OCI-LY1 (cell line): ENCODE data around the gene MEGF6.

ENCODE experiments used
- H2AFZ ChIP-seq: fragments of 200-600 bp; sonication (generic), shearing (Covaris generic); 2 replicates; pipeline ENCODE4 v1.6.0; 2014; ENCODE audit warnings: antibody characterized with exemption, mild to moderate bottlenecking, low read length
- H3F3A ChIP-seq: fragments of 200-600 bp; sonication (generic), shearing (Covaris generic); 2 replicates; pipeline ENCODE4 v1.6.0; 2014; ENCODE audit warnings: mild to moderate bottlenecking, antibody characterized with exemption, low read length, moderate library complexity; ENCODE audit not compliant: insufficient read depth
- H3K27ac ChIP-seq: fragments of 200-600 bp; sonication (generic); 2 replicates; pipeline ENCODE4 v1.5.1; 2014; ENCODE audit warnings: low read length, mixed run types, mild to moderate bottlenecking, low read depth; ENCODE audit not compliant: poor library complexity, severe bottlenecking
- H3K27me3 ChIP-seq: fragments of 200-600 bp; sonication (generic); 2 replicates; pipeline ENCODE4 v1.6.0; 2014; ENCODE audit warnings: antibody characterized with exemption, mild to moderate bottlenecking, low read length, moderate library complexity; ENCODE audit not compliant: insufficient read depth
- H3K36me3 ChIP-seq: fragments of 200-600 bp; sonication (generic); 2 replicates; pipeline ENCODE4 v1.6.1; 2014; ENCODE audit warnings: mild to moderate bottlenecking, antibody characterized with exemption, low read length, moderate library complexity, mixed read lengths; ENCODE audit not compliant: insufficient read depth
- H3K4me1 ChIP-seq: fragments of 200-600 bp; sonication (generic); 2 replicates; pipeline ENCODE4 v1.5.1; 2014; ENCODE audit warnings: mild to moderate bottlenecking, low read length, moderate library complexity; ENCODE audit not compliant: insufficient read depth, severe bottlenecking
- H3K4me2 ChIP-seq: fragments of 200-600 bp; sonication (generic), shearing (Covaris generic); 2 replicates; pipeline ENCODE4 v1.6.1; 2014; ENCODE audit warnings: low read length
- H3K4me3 ChIP-seq: fragments of 200-600 bp; sonication (generic); 2 replicates; pipeline ENCODE4 v1.5.1; 2014; ENCODE audit warnings: low read length, low read depth, mild to moderate bottlenecking, mixed read lengths; ENCODE audit not compliant: poor library complexity, severe bottlenecking
- H3K79me2 ChIP-seq: fragments of 200-600 bp; shearing (Covaris generic); 2 replicates; pipeline ENCODE4 v1.6.1; 2016; ENCODE audit warnings: mixed run types, low read length, mixed read lengths; ENCODE audit not compliant: insufficient read depth
- H3K9ac ChIP-seq: fragments of 200-600 bp; sonication (generic), shearing (Covaris generic); 2 replicates; pipeline ENCODE4 v1.6.1; 2014; ENCODE audit warnings: mild to moderate bottlenecking, low read length, mixed read lengths
- H3K9me2 ChIP-seq: fragments of 200-600 bp; sonication (generic), shearing (Covaris generic); 2 replicates; pipeline ENCODE4 v1.6.1; 2014; ENCODE audit warnings: low read depth, mild to moderate bottlenecking, low read length, mixed read lengths
- H3K9me3 ChIP-seq: fragments of 200-600 bp; shearing (Covaris generic); 2 replicates; pipeline ENCODE4 v1.6.1; 2014; ENCODE audit warnings: low read length, mixed read lengths
- H4K20me1 ChIP-seq: fragments of 200-600 bp; sonication (generic), shearing (Covaris generic); 2 replicates; pipeline ENCODE4 v1.6.0; 2016; ENCODE audit warnings: mild to moderate bottlenecking, low read length; ENCODE audit not compliant: insufficient read depth
- CTCF ChIP-seq: fragments of 200-600 bp; sonication (generic), shearing (Covaris generic); IDR thresholded peaks from 2 replicates; pipeline ENCODE4 v1.5.1; 2017; ENCODE audit warnings: mild to moderate bottlenecking, antibody characterized with exemption, low read length, moderate library complexity, mixed read lengths
- EZH2 ChIP-seq: fragments of 200-600 bp; sonication (generic), shearing (Covaris generic); IDR thresholded peaks from 2 replicates; pipeline ENCODE4 v1.8.0; 2017; ENCODE audit warnings: borderline replicate concordance, mixed run types, mild to moderate bottlenecking, antibody characterized with exemption, low read length, moderate library complexity, mixed read lengths

Gene MEGF6

DNA sequence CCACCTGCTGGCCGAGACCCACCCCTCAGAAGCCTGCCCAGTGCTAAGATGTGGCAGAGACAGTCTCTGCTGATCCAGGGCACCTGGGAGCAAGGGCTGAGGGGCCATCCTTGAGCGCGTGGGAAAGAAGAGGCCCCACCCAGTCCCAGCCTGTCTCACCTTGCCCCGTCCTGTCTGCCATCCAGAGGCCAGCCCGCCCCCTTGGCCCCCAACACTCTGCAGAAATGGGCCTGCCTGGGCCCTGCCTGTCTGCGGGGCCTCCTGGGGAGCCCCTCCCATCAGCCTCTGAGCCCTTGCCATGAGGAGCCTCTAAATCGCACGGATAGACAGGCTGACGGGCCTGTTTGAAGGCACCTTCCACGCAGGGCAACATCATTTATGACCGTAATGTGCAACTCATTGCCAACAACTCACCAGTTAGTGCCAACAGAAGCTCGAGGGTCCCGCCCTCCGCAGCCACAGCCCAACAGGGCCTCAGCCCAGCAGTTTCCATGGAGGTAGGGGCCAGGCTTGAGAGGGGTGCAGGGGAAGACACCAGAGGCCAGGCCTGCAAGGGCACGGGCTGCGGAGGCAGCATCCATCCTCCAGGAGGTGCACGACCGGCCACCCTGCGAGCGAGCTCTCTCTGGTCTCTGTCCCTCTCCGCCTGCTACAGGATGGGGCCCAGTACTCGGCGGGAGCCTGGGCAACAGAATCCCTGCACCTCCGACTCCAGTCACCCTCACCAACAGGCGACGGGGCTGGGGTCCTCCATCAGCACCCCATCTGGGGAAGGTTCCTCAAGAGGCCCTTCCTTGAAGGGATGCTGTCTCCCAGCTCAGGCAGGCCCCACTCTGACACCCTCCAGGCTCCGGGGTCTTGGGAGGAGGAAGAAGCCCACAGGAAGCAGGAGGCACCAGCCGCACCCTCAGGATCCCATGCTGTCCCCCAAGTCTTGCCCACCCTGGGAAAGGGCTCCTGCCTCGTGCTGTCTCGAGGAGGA lies 78.0 kb downstream of the MEGF6 start:
- no peaks in the 10 kb centered on the region for H3K79me2 ChIP-seq
- H3K4me3 ChIP-seq: no peak overlapping the region
- H3F3A ChIP-seq: no peaks in the 10 kb centered on the region
- H3K9ac ChIP-seq: no peak overlapping the region
- H4K20me1 ChIP-seq: no peaks in the 10 kb centered on the region
- H3K27me3 ChIP-seq: no peaks in the 10 kb centered on the region
- H3K36me3 ChIP-seq: no peaks in the 10 kb centered on the region
- H2AFZ ChIP-seq: no peak overlapping the region
- no peak overlapping the region for H3K27ac ChIP-seq
- H3K9me3 ChIP-seq: no peaks in the 10 kb centered on the region
- H3K9me2 ChIP-seq: no peaks in the 10 kb centered on the region
- H3K4me1 ChIP-seq: no peaks in the 10 kb centered on the region
- no peak for TF ChIP-seq EZH2
- no peak for TF ChIP-seq CTCF
- no peak overlapping the region for H3K4me2 ChIP-seq

DNA sequence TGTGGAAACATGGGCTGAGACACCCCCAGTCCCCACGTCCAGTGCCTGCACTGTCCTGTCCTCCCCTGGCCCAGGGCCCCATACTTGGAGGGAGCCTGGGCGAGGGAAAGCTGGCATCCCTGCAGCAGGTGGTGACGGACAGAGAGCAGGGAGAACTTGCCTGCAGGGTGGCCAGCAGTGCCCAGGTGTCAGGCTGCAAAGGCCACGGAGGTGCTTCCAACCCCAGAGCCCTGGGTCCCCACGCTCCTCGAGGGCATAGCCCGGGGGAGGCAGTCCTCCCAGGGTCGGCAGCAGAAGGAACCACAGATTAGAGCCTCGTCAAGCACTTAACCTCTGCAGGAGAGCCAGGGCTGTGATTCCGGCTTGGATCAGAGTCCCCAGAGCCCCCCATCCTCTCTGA lies 79.4 kb downstream of the MEGF6 start:
- Histone ChIP-seq H2AFZ (no peak overlapping the region), H3K27ac (no peak overlapping the region), H3K27me3 (no peaks in the 10 kb centered on the region), H4K20me1 (no peaks in the 10 kb centered on the region), H3K9me2 (no peaks in the 10 kb centered on the region), H3K9me3 (no peaks in the 10 kb centered on the region), H3K4me1 (no peaks in the 10 kb centered on the region), H3K9ac (no peak overlapping the region), H3K4me3 (no peak overlapping the region), H3K36me3 (no peaks in the 10 kb centered on the region), H3F3A (no peaks in the 10 kb centered on the region), H3K4me2 (no peak overlapping the region), H3K79me2 (no peaks in the 10 kb centered on the region)
- TF ChIP-seq EZH2 (no peak), CTCF (no peak)

GRCh38 chr1:3530926-3531818 lies 80.1 kb downstream of the MEGF6 start:
- Histone ChIP-seq H3K36me3 (no peaks in the 10 kb centered on the region), H3K4me1 (no peaks in the 10 kb centered on the region), H3K9me2 (no peaks in the 10 kb centered on the region), H3K27ac (no peak overlapping the region), H3K27me3 (no peaks in the 10 kb centered on the region), H3K9ac (no peak overlapping the region), H3F3A (no peaks in the 10 kb centered on the region), H3K9me3 (no peaks in the 10 kb centered on the region), H3K4me3 (no peak overlapping the region), H3K79me2 (no peaks in the 10 kb centered on the region), H2AFZ (no peak overlapping the region), H3K4me2 (no peak overlapping the region; the same call in 1 of the 2 replicates), H4K20me1 (no peaks in the 10 kb centered on the region)
- TF ChIP-seq EZH2 (no peak), CTCF (no peak)
